ENCODE results near the gene NUP205.

Gene NUP205

GRCh38 chr7:135510592-135511183 lies 47.0 kb upstream of the NUP205 start:
- TF ChIP-seq, protein P1, sequence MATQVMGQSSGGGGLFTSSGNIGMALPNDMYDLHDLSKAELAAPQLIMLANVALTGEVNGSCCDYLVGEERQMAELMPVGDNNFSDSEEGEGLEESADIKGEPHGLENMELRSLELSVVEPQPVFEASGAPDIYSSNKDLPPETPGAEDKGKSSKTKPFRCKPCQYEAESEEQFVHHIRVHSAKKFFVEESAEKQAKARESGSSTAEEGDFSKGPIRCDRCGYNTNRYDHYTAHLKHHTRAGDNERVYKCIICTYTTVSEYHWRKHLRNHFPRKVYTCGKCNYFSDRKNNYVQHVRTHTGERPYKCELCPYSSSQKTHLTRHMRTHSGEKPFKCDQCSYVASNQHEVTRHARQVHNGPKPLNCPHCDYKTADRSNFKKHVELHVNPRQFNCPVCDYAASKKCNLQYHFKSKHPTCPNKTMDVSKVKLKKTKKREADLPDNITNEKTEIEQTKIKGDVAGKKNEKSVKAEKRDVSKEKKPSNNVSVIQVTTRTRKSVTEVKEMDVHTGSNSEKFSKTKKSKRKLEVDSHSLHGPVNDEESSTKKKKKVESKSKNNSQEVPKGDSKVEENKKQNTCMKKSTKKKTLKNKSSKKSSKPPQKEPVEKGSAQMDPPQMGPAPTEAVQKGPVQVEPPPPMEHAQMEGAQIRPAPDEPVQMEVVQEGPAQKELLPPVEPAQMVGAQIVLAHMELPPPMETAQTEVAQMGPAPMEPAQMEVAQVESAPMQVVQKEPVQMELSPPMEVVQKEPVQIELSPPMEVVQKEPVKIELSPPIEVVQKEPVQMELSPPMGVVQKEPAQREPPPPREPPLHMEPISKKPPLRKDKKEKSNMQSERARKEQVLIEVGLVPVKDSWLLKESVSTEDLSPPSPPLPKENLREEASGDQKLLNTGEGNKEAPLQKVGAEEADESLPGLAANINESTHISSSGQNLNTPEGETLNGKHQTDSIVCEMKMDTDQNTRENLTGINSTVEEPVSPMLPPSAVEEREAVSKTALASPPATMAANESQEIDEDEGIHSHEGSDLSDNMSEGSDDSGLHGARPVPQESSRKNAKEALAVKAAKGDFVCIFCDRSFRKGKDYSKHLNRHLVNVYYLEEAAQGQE (IDR thresholded peaks at IDR 0.05; ENCODE audit: insufficient read depth in 1 of 2, low read depth in 2 of 2, low read length in 2 of 2) = no peak
- TF ChIP-seq POLR2AphosphoS5 (IDR thresholded peaks at IDR 0.05; ENCODE audit: low read depth, low read length) (no peak), TAF1 (IDR thresholded peaks at IDR 0.05; ENCODE audit: borderline replicate concordance, insufficient read depth, low read length) (no peak), FOXP2 (optimal IDR thresholded peaks at IDR 0.05; ENCODE audit: borderline replicate concordance, extremely low read depth, extremely low read length, insufficient read depth) (no peak), SIN3A (IDR thresholded peaks at IDR 0.05; ENCODE audit: borderline replicate concordance, insufficient read depth, low read length) (no peak)

- TF ChIP-seq POLR2AphosphoS5 (IDR thresholded peaks at IDR 0.05; ENCODE audit: low read depth, low read length) (no peak), SIN3A (IDR thresholded peaks at IDR 0.05; ENCODE audit: borderline replicate concordance, insufficient read depth, low read length) (no peak), FOXP2 (optimal IDR thresholded peaks at IDR 0.05; ENCODE audit: borderline replicate concordance, extremely low read depth, extremely low read length, insufficient read depth) (no peak), TAF1 (IDR thresholded peaks at IDR 0.05; ENCODE audit: borderline replicate concordance, insufficient read depth, low read length) (no peak)
- TF ChIP-seq, protein P1 (IDR thresholded peaks at IDR 0.05; ENCODE audit: insufficient read depth in 1 of 2, low read depth in 2 of 2, low read length in 2 of 2) = no peak
Observed at GRCh38 chr7:135512135-135512887, 45.4 kb upstream of the NUP205 start.

DNA sequence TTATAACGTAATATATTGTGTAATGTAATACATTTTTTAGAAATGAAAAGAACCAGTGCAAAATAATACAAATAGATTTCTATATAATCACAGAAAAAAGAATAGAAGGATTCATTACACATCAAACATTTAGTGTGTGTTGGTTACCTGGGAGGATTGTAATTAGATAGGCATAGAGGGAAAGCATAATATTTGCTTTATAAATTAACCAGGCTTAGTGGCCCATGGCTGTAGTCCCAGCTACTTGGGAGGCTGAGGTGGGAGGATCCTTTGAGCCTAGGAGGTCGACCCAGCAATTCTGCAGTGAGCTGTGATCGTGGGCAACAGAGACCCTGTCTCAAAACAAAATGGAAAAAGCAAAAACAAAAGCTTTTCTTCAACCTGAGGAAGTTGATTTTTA lies 42.9 kb upstream of the NUP205 start:
- TF ChIP-seq FOXP2 (optimal IDR thresholded peaks at IDR 0.05; ENCODE audit: borderline replicate concordance, extremely low read depth, extremely low read length, insufficient read depth) = no peak
- no peak for TF ChIP-seq TAF1 (IDR thresholded peaks at IDR 0.05; ENCODE audit: borderline replicate concordance, insufficient read depth, low read length)
- no peak for TF ChIP-seq POLR2AphosphoS5 (IDR thresholded peaks at IDR 0.05; ENCODE audit: low read depth, low read length)
- TF ChIP-seq SIN3A (IDR thresholded peaks at IDR 0.05; ENCODE audit: borderline replicate concordance, insufficient read depth, low read length) = no peak
- TF ChIP-seq, protein P1 (IDR thresholded peaks at IDR 0.05; ENCODE audit: insufficient read depth in 1 of 2, low read depth in 2 of 2, low read length in 2 of 2) = no peak

GRCh38 chr7:135517060-135517459 lies 40.7 kb upstream of the NUP205 start:
- TF ChIP-seq TAF1 (IDR thresholded peaks at IDR 0.05; ENCODE audit: borderline replicate concordance, insufficient read depth, low read length) = no peak
- TF ChIP-seq POLR2AphosphoS5 (IDR thresholded peaks at IDR 0.05; ENCODE audit: low read depth, low read length) = no peak
- no peak for TF ChIP-seq FOXP2 (optimal IDR thresholded peaks at IDR 0.05; ENCODE audit: borderline replicate concordance, extremely low read depth, extremely low read length, insufficient read depth)
- TF ChIP-seq, protein P1 (IDR thresholded peaks at IDR 0.05; ENCODE audit: insufficient read depth in 1 of 2, low read depth in 2 of 2, low read length in 2 of 2) = no peak
- TF ChIP-seq SIN3A (IDR thresholded peaks at IDR 0.05; ENCODE audit: borderline replicate concordance, insufficient read depth, low read length) = no peak
